ENCODE results near the gene PRXL2A.

The PRXL2A gene

GRCh38 chr10:80373502-80373901 lies 34.8 kb upstream of the PRXL2A start:
- Histone ChIP-seq H3K27ac (no peak overlapping the region), H3K4me3 (ENCODE audit: low read depth in 1 of 2, low read length in 1 of 2) (no peak overlapping the region), H3K4me1 (ENCODE audit: control insufficient read depth in 1 of 2, insufficient read depth in 1 of 2, low read depth in 1 of 2, low read length in 1 of 2) (no peaks in the 10 kb centered on the region), H3K27me3 (no peaks in the 10 kb centered on the region), H3K9me3 (no peaks in the 10 kb centered on the region), H3K36me3 (no peaks in the 10 kb centered on the region)
- TF ChIP-seq, protein P1, sequence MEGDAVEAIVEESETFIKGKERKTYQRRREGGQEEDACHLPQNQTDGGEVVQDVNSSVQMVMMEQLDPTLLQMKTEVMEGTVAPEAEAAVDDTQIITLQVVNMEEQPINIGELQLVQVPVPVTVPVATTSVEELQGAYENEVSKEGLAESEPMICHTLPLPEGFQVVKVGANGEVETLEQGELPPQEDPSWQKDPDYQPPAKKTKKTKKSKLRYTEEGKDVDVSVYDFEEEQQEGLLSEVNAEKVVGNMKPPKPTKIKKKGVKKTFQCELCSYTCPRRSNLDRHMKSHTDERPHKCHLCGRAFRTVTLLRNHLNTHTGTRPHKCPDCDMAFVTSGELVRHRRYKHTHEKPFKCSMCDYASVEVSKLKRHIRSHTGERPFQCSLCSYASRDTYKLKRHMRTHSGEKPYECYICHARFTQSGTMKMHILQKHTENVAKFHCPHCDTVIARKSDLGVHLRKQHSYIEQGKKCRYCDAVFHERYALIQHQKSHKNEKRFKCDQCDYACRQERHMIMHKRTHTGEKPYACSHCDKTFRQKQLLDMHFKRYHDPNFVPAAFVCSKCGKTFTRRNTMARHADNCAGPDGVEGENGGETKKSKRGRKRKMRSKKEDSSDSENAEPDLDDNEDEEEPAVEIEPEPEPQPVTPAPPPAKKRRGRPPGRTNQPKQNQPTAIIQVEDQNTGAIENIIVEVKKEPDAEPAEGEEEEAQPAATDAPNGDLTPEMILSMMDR (IDR thresholded peaks at IDR 0.05) = no peak

GRCh38 chr10:80379701-80380100 lies 28.6 kb upstream of the PRXL2A start:
- Histone ChIP-seq H3K4me3 (ENCODE audit: low read depth in 1 of 2, low read length in 1 of 2) (no peak overlapping the region), H3K27me3 (peaks cover 7% of the 10 kb centered on the region), H3K36me3 (no peaks in the 10 kb centered on the region), H3K4me1 (ENCODE audit: control insufficient read depth in 1 of 2, insufficient read depth in 1 of 2, low read depth in 1 of 2, low read length in 1 of 2) (no peaks in the 10 kb centered on the region), H3K27ac (no peak overlapping the region), H3K9me3 (no peaks in the 10 kb centered on the region)
- TF ChIP-seq, protein P1 (IDR thresholded peaks at IDR 0.05) = no peak

GRCh38 chr10:80380185-80380584 lies 28.2 kb upstream of the PRXL2A start:
- Histone ChIP-seq H3K4me3 (ENCODE audit: low read depth in 1 of 2, low read length in 1 of 2) (no peak overlapping the region), H3K9me3 (no peaks in the 10 kb centered on the region), H3K4me1 (ENCODE audit: control insufficient read depth in 1 of 2, insufficient read depth in 1 of 2, low read depth in 1 of 2, low read length in 1 of 2) (no peaks in the 10 kb centered on the region), H3K27me3 (peaks cover 7% of the 10 kb centered on the region), H3K36me3 (no peaks in the 10 kb centered on the region), H3K27ac (no peak overlapping the region)
- TF ChIP-seq, protein P1 (IDR thresholded peaks at IDR 0.05) = no peak

GRCh38 chr10:80382989-80383388 lies 25.4 kb upstream of the PRXL2A start:
- Histone ChIP-seq H3K4me1 (ENCODE audit: control insufficient read depth in 1 of 2, insufficient read depth in 1 of 2, low read depth in 1 of 2, low read length in 1 of 2) (no peaks in the 10 kb centered on the region), H3K4me3 (ENCODE audit: low read depth in 1 of 2, low read length in 1 of 2) (no peak overlapping the region), H3K36me3 (no peaks in the 10 kb centered on the region), H3K27me3 (peaks cover 7% of the 10 kb centered on the region), H3K9me3 (no peaks in the 10 kb centered on the region), H3K27ac (no peak overlapping the region)
- TF ChIP-seq, protein P1 (IDR thresholded peaks at IDR 0.05) = no peak

GRCh38 chr10:80390740-80391139 lies 17.6 kb upstream of the PRXL2A start:
- H3K4me1 ChIP-seq (ENCODE audit: control insufficient read depth in 1 of 2, insufficient read depth in 1 of 2, low read depth in 1 of 2, low read length in 1 of 2) = no peaks in the 10 kb centered on the region
- TF ChIP-seq, protein P1 (IDR thresholded peaks at IDR 0.05) = no peak
- H3K27ac ChIP-seq = no peak overlapping the region
- no peak overlapping the region for H3K4me3 ChIP-seq (ENCODE audit: low read depth in 1 of 2, low read length in 1 of 2)
- peaks cover 15% of the 10 kb centered on the region for H3K27me3 ChIP-seq
- no peaks in the 10 kb centered on the region for H3K36me3 ChIP-seq
- no peaks in the 10 kb centered on the region for H3K9me3 ChIP-seq

DNA sequence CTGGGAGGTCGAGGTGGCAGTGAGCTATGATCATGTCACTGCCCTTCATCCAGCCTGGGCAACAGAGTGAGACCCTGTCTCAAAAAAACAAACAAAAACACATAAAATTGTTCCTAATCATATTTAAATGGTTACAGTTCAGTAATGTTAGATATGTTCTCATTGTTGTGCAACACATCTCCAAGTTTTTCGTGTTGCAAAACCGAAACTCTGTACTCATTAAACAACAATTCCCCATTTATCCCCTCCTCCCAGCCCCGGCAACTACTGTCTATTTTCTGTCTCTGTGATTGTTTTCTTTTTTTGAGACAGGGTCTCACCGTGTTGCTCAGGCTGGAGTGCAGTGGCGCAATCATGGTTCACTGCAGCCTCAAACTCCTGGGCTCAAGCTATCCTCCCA lies 16.1 kb upstream of the PRXL2A start:
- Histone ChIP-seq H3K27me3 (peaks cover 17% of the 10 kb centered on the region), H3K4me1 (ENCODE audit: control insufficient read depth in 1 of 2, insufficient read depth in 1 of 2, low read depth in 1 of 2, low read length in 1 of 2) (no peaks in the 10 kb centered on the region), H3K4me3 (ENCODE audit: low read depth in 1 of 2, low read length in 1 of 2) (no peak overlapping the region), H3K27ac (no peak overlapping the region), H3K36me3 (no peaks in the 10 kb centered on the region), H3K9me3 (no peaks in the 10 kb centered on the region)
- TF ChIP-seq, protein P1 (IDR thresholded peaks at IDR 0.05) = no peak
